Measurements from ENCODE around the gene ANKRD49.

The ANKRD49 gene

DNA sequence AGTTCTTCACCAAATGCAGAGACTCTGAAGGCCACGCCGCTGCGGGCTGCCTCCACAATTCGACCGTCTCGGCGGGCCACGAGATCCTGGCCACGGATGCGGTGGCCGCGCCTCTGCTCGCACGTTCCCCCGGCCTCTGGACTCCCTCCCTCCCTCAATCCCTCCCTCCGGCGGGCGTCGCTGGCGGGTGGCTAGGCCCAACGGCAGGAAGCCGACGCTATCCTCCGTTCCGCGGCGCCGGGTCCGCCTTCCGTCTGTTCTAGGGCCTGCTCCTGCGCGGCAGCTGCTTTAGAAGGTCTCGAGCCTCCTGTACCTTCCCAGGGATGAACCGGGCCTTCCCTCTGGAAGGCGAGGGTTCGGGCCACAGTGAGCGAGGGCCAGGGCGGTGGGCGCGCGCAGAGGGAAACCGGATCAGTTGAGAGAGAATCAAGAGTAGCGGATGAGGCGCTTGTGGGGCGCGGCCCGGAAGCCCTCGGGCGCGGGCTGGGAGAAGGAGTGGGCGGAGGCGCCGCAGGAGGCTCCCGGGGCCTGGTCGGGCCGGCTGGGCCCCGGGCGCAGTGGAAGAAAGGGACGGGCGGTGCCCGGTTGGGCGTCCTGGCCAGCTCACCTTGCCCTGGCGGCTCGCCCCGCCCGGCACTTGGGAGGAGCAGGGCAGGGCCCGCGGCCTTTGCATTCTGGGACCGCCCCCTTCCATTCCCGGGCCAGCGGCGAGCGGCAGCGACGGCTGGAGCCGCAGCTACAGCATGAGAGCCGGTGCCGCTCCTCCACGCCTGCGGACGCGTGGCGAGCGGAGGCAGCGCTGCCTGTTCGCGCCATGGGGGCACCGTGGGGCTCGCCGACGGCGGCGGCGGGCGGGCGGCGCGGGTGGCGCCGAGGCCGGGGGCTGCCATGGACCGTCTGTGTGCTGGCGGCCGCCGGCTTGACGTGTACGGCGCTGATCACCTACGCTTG, 50.2 kb downstream of the ANKRD49 start, which contains the start of gene FUT4:
FUT4 (plus strand) TSS at position 227 of the 951 bp plus-strand sequence; CDS start at position 440, 213 bp downstream.
- peak; percentile 56 to 72 (median 61) for DNase-seq (ENCODE audit: low read depth in 2 of 3, low spot score in 1 of 3)

DNA sequence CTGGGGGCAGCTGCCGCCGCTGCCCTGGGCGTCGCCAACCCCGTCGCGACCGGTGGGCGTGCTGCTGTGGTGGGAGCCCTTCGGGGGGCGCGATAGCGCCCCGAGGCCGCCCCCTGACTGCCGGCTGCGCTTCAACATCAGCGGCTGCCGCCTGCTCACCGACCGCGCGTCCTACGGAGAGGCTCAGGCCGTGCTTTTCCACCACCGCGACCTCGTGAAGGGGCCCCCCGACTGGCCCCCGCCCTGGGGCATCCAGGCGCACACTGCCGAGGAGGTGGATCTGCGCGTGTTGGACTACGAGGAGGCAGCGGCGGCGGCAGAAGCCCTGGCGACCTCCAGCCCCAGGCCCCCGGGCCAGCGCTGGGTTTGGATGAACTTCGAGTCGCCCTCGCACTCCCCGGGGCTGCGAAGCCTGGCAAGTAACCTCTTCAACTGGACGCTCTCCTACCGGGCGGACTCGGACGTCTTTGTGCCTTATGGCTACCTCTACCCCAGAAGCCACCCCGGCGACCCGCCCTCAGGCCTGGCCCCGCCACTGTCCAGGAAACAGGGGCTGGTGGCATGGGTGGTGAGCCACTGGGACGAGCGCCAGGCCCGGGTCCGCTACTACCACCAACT, 51.0 kb downstream of the ANKRD49 start:
- DNase-seq (ENCODE audit: low read depth in 2 of 3, low spot score in 1 of 3) = peak in 2 of 3 donors; percentile 8 to 10

DNA sequence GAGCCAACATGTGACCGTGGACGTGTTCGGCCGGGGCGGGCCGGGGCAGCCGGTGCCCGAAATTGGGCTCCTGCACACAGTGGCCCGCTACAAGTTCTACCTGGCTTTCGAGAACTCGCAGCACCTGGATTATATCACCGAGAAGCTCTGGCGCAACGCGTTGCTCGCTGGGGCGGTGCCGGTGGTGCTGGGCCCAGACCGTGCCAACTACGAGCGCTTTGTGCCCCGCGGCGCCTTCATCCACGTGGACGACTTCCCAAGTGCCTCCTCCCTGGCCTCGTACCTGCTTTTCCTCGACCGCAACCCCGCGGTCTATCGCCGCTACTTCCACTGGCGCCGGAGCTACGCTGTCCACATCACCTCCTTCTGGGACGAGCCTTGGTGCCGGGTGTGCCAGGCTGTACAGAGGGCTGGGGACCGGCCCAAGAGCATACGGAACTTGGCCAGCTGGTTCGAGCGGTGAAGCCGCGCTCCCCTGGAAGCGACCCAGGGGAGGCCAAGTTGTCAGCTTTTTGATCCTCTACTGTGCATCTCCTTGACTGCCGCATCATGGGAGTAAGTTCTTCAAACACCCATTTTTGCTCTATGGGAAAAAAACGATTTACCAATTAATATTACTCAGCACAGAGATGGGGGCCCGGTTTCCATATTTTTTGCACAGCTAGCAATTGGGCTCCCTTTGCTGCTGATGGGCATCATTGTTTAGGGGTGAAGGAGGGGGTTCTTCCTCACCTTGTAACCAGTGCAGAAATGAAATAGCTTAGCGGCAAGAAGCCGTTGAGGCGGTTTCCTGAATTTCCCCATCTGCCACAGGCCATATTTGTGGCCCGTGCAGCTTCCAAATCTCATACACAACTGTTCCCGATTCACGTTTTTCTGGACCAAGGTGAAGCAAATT, 51.7 kb downstream of the ANKRD49 start:
- DNase-seq (ENCODE audit: low read depth in 2 of 3, low spot score in 1 of 3) = no peak

DNA sequence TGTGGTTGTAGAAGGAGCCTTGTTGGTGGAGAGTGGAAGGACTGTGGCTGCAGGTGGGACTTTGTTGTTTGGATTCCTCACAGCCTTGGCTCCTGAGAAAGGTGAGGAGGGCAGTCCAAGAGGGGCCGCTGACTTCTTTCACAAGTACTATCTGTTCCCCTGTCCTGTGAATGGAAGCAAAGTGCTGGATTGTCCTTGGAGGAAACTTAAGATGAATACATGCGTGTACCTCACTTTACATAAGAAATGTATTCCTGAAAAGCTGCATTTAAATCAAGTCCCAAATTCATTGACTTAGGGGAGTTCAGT, 52.3 kb downstream of the ANKRD49 start:
- DNase-seq (ENCODE audit: low read depth in 2 of 3, low spot score in 1 of 3) = no peak

DNA sequence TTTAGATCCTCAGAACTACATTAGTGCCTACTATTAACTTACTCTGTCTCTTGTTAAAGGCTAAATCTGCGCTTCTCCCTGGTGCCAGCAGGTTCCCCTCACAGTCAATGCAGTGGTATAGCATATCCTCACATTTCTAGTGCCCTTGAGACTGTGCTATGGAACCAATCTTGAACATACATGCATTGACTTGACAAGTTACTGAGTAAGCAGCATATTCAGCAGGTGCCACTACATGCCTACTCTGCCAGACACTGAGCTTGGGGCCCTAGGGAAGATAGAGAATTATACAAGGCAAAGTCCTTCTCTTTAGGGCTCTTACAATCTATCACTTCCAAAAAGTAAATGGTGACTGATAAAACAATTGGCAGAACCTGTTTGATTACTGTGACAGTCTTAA, 53.1 kb downstream of the ANKRD49 start:
- no peak for DNase-seq (ENCODE audit: low read depth in 2 of 3, low spot score in 1 of 3)

DNA sequence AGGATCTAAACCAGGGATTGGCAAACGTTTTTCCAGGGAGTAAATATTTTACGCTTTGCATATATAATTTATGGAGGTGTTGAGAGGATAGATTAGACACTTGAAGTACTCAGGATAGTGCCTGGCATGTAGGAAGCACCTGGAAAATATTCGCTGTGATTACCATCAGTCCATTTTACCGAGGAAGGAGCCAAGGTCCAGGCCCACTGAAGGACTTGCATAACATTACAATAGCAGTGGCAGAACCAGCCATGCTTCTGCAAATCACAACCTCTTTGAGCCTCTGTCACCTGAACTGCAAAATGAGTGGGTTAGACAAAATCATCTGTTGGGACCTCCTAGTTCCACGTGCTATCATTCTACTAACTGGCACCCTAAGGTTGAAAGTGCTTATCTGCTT, 55.4 kb downstream of the ANKRD49 start:
- DNase-seq (ENCODE audit: low read depth in 2 of 3, low spot score in 1 of 3) = no peak
